Stimulated activated naive CD4-positive, alpha-beta T cell treated with Interleukin-2 at 50 U/mL for 16 hours (primary cell): ENCODE data around the gene KNOP1.

Experiments used
- DNase-seq: peaks from one replicate; lab custom pipeline; 2025; lab: John Stamatoyannopoulos, UW

Gene KNOP1

GRCh38 chr16:19707569-19708295, 10.3 kb downstream of the KNOP1 start:
- DNase-seq, result no peak

- DNase-seq, result no peak
These were observed 11.2 kb downstream of the KNOP1 start for GRCh38 chr16:19706846-19707245.

- no peak for DNase-seq
These were observed 12.2 kb downstream of the KNOP1 start for GRCh38 chr16:19705843-19706242.

GRCh38 chr16:19705146-19705501, 12.9 kb downstream of the KNOP1 start:
- no peak for DNase-seq

- no peak for DNase-seq
These were observed 13.5 kb downstream of the KNOP1 start for GRCh38 chr16:19704321-19705145.

- DNase-seq, result no peak
These were observed 14.7 kb downstream of the KNOP1 start for GRCh38 chr16:19703172-19703889.

GRCh38 chr16:19701091-19701490, 16.9 kb downstream of the KNOP1 start:
- no peak for DNase-seq

- DNase-seq, result no peak
These were observed 17.7 kb downstream of the KNOP1 start for GRCh38 chr16:19700319-19700781.

- DNase-seq, result no peak
These were observed 18.6 kb downstream of the KNOP1 start for GRCh38 chr16:19699472-19699871.

- DNase-seq, result no peak
These were observed 19.3 kb downstream of the KNOP1 start for GRCh38 chr16:19698480-19699465.

- no peak for DNase-seq
These were observed 20.2 kb downstream of the KNOP1 start for GRCh38 chr16:19697756-19698318.

GRCh38 chr16:19696961-19697360, 21.1 kb downstream of the KNOP1 start:
- DNase-seq, result no peak

GRCh38 chr16:19696328-19696727, 21.7 kb downstream of the KNOP1 start:
- DNase-seq, result peak; percentile 9

GRCh38 chr16:19694989-19695388, 23.0 kb downstream of the KNOP1 start:
- DNase-seq, result no peak

- no peak for DNase-seq
These were observed 26.8 kb downstream of the KNOP1 start for GRCh38 chr16:19691161-19691711.

GRCh38 chr16:19690196-19690595, 27.8 kb downstream of the KNOP1 start:
- DNase-seq, result no peak

- no peak for DNase-seq
These were observed 28.7 kb downstream of the KNOP1 start for GRCh38 chr16:19689342-19689741.

- DNase-seq, result no peak
These were observed 29.5 kb downstream of the KNOP1 start for GRCh38 chr16:19688396-19689024.

GRCh38 chr16:19687279-19687678, 30.7 kb downstream of the KNOP1 start:
- no peak for DNase-seq

GRCh38 chr16:19685176-19685575, 32.9 kb downstream of the KNOP1 start:
- DNase-seq, result no peak
